A549 (cell line): ENCODE measurements around the gene MUC4. TPM values are rescaled to one million over a fixed set of nuclear protein-coding genes. Genes with fewer than 3 reads are reported as not detected.
"Not testable (repeated sequence)": the region's sequence is repeated elsewhere in the genome, so short reads cannot be mapped to it uniquely, and the experiment has no call there.

ENCODE experiments used
- ATAC-seq, 2 experiments: fragments of 200-7000 bp in 1 of 2; fragments of >200 bp in 1 of 2; cut with Nextera tagmentation in 1 of 2; cut with Tn5 transposase in 1 of 2; 3 replicates each; pipeline versions ENCODE4 v1.8.0 to v1.9.1; 2018 to 2020; ENCODE audit warnings: mild to moderate bottlenecking in 1 of 2, moderate library complexity in 1 of 2
- CTCF ChIA-PET: fragments of 300-600 bp; sonication (Branson Sonifier 250); formaldehyde crosslinking; extraction: SDS; loops from one replicate; lab custom pipeline; 2021; ENCODE audit warnings: antibody characterized with exemption, inconsistent platforms; lab: Yijun Ruan, JAX
- POLR2A ChIA-PET: fragments of 350-600 bp; formaldehyde crosslinking; extraction: SDS; loops from one replicate; lab custom pipeline; 2021; ENCODE audit warnings: antibody characterized with exemption, inconsistent platforms; lab: Yijun Ruan, JAX
- DNase-seq, 2 experiments: peaks; one replicate each; pipeline versions ENCODE4 v3.0.0 to v3.0.0-alpha.2; 2011 to 2016; ENCODE audit warnings: low read depth in 1 of 2, low spot score in 1 of 2
- FAIRE-seq: peaks from 2 replicates; lab custom pipeline; 2011; peaks lifted over from hg19 to GRCh38; lab: Jason Lieb, UNC
- H3K27ac ChIP-seq, 2 experiments: fragments of >200 bp; sonication (Bioruptor Twin); formaldehyde crosslinking; 3 replicates each; pipeline ENCODE4 v1.5.1; 2016 to 2017
- H3K4me1 ChIP-seq: fragments of >200 bp; sonication (Bioruptor Twin); formaldehyde crosslinking; 3 replicates; pipeline ENCODE4 v1.6.1; 2016
- H3K4me2 ChIP-seq: fragments of >200 bp; sonication (Bioruptor Twin); formaldehyde crosslinking; 3 replicates; pipeline ENCODE4 v1.6.1; 2016
- H3K4me3 ChIP-seq: fragments of >200 bp; sonication (Bioruptor Twin); formaldehyde crosslinking; 3 replicates; pipeline ENCODE4 v1.5.1; 2016
- H3K9me3 ChIP-seq: fragments of >200 bp; sonication (Bioruptor Twin); formaldehyde crosslinking; 3 replicates; pipeline ENCODE4 v1.6.1; 2016
- EP300 ChIP-seq, 2 experiments: fragments of >200 bp; sonication (Bioruptor Twin); formaldehyde crosslinking; IDR thresholded peaks; 2 replicates in 1 of 2; 3 replicates in 1 of 2; pipeline ENCODE4 v1.6.1; 2016 to 2017
- ESRRA ChIP-seq: fragments of 150-350 bp; IDR thresholded peaks from 2 replicates; pipeline ENCODE4 v1.6.1; 2014; ENCODE audit warnings: mild to moderate bottlenecking, low read length, borderline replicate concordance
- FOXS1 ChIP-seq: fragments of 250-450 bp; sonication (Bioruptor Pico); IDR thresholded peaks from 2 replicates; pipeline ENCODE4 v1.5.0; 2020; ENCODE audit warnings: mild to moderate bottlenecking, moderate library complexity
- HDAC2 ChIP-seq: fragments of 200-600 bp; sonication (generic); IDR thresholded peaks from 2 replicates; pipeline ENCODE4 v1.6.1; 2016
- HOXA7 ChIP-seq: fragments of 250-450 bp; sonication (Bioruptor Pico); IDR thresholded peaks from 2 replicates; pipeline ENCODE4 v1.5.0; 2020; ENCODE audit warnings: mild to moderate bottlenecking, moderate library complexity
- JUNB ChIP-seq: fragments of >200 bp; sonication (Bioruptor Twin); formaldehyde crosslinking; IDR thresholded peaks from 2 replicates; pipeline ENCODE4 v1.6.1; 2016
- MAFK ChIP-seq: fragments of 450-650 bp; IDR thresholded peaks from 2 replicates; pipeline ENCODE4 v1.6.1; 2014; ENCODE audit not compliant: partially characterized antibody
- MYC ChIP-seq: IDR thresholded peaks from 2 replicates; pipeline ENCODE4 v1.6.1; 2012; ENCODE audit warnings: mild to moderate bottlenecking, inconsistent platforms, low read length, improper control_type of control experiment, borderline replicate concordance
- NPAS2 ChIP-seq: fragments of 250-450 bp; sonication (Bioruptor Pico); IDR thresholded peaks from 2 replicates; pipeline ENCODE4 v1.8.0; 2022; ENCODE audit warnings: mild to moderate bottlenecking, moderate library complexity, borderline replicate concordance
- POLR2A ChIP-seq: IDR thresholded peaks from 2 replicates; pipeline ENCODE4 v1.6.1; 2012; ENCODE audit warnings: mild to moderate bottlenecking, low read length
- RARB ChIP-seq: fragments of 250-450 bp; sonication (Bioruptor Pico); IDR thresholded peaks from 2 replicates; pipeline ENCODE4 v1.8.0; 2021; ENCODE audit warnings: mild to moderate bottlenecking, moderate library complexity
- SMC3 ChIP-seq: fragments of >200 bp; sonication (Bioruptor Twin); formaldehyde crosslinking; IDR thresholded peaks from 3 replicates; pipeline ENCODE4 v1.6.1; 2018; ENCODE audit warnings: inconsistent platforms
- SREBF2 ChIP-seq: fragments of 450-650 bp; IDR thresholded peaks from 2 replicates; pipeline ENCODE4 v1.6.1; 2014; ENCODE audit warnings: mild to moderate bottlenecking, moderate library complexity
- ZNF302 ChIP-seq: fragments of 250-450 bp; sonication (Bioruptor Pico); IDR thresholded peaks from 2 replicates; pipeline ENCODE4 v1.9.0; 2021; ENCODE audit warnings: inconsistent platforms, mild to moderate bottlenecking, moderate library complexity
- WGBS: methylation state at CpG from one replicate; pipeline ENCODE4 v1.1.6; 2017; ENCODE audit errors: missing lambda C conversion rate; 5-methylcytosine and 5-hydroxymethylcytosine counted together
- polyA plus RNA-seq, 4 experiments: library from polyadenylated mRNA; depleted of rRNA in 3 of 4; stranded (reverse); fragments of >200 nt; fragmentation: RNase III in 1 of 4; extraction: RNeasy Plus Mini Kit Qiagen cat#74134 plus additional on column Dnase treatment in 1 of 4; gene quantifications; 2 replicates in 3 of 4; 3 replicates in 1 of 4; pipeline ENCODE4 v1.2.3, GENCODE V29; 2011 to 2017
- TF ChIP-seq, protein P1 (sequence below): fragments of >200 bp; sonication (Bioruptor Twin); formaldehyde crosslinking; IDR thresholded peaks from 3 replicates; pipeline ENCODE4 v1.6.1; 2016
- TF ChIP-seq, protein P2 (sequence below): fragments of >200 bp; sonication (Bioruptor Twin); formaldehyde crosslinking; IDR thresholded peaks from 2 replicates; pipeline ENCODE4 v1.6.1; 2016
- TF ChIP-seq, protein P3 (sequence below): fragments of 250-450 bp; sonication (Bioruptor Pico); IDR thresholded peaks from 2 replicates; pipeline ENCODE4 v1.5.0; 2020; ENCODE audit warnings: low read depth, mild to moderate bottlenecking, moderate library complexity

MUC4 gene
- polyA plus RNA-seq, 2 of the 4 experiments (the other 2 are of a cell fraction) = 0.04 TPM; not detected in 1

DNA sequence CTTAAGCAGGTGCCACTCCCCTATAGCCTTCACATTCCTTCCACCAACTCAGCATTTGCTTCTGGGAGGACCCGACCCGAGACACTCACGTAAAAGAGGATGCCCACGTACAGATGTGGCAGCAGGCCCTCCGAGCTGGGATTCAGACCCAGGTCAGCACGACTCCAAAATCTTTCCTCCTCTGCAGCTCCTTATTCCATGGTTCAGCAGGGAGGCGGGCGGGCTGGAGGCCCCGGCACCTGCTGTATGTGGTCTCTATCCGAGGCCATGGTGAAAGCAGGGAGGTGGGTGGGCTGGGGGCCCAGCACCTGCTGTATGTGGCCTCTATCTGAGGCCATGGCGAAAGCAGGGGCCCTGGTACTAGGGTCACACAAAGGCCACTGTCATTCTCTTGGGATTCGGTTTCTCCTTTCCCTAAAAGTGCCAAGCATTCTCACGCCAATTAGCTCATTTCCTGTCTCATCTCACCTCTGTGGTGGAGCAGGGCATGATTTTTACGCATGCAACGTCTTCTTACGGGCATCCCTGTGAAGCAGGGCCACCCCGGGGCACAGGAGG, 5.9 kb upstream of the MUC4 start:
- H3K4me2 ChIP-seq = no peak overlapping the region
- no peak overlapping the region for H3K4me3 ChIP-seq
- DNase-seq (no peak), ATAC-seq (no peak), FAIRE-seq (no peak)
- no peaks in the 10 kb centered on the region for H3K9me3 ChIP-seq
- ChIA-PET POLR2A (no interaction called here), CTCF (no interaction called here)
- H3K4me1 ChIP-seq = 0 out of 3 replicates have a peak, but pooled peaks cover 4% of the 10 kb centered on the region
- no peak overlapping the region for H3K27ac ChIP-seq
- TF ChIP-seq POLR2A = no peak
- no peak for TF ChIP-seq SMC3
- TF ChIP-seq MYC = no peak
- no peak for TF ChIP-seq HOXA7 (CRISPR knock-in tag)
- TF ChIP-seq, all 56 proteins: peak for 0
- 66% methylated on average over 11 of the region's 17 CpGs for WGBS

DNA sequence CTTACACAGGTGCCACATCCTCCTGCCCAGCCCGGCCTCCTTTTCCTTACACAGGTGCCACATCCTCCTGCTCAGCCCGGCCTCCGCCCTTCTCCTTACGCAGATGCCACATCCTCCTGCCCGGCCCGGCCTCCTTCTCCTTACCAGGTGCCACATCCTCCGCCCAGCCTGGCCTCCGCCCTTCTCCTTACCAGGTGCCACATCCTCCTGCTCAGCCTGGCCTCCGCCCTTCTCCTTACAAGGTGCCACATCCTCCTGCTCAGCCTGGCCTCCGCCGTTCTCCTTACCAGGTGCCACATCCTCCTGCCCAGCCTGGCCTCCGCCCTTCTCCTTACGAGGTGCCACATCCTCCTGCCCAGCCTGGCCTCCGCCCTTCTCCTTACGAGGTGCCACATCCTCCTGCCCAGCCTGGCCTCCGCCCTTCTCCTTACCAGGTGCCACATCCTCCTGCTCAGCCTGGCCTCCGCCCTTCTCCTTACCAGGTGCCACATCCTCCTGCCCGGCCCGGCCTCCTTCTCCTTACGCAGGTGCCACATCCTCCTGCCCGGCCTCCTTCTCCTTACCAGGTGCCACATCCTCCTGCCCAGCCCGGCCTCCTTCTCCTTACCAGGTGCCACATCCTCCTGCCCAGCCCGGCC, 4.7 kb upstream of the MUC4 start:
- ATAC-seq = not testable (repeated sequence)
- 90% methylated on average over 22 of the region's 23 CpGs for WGBS

DNA sequence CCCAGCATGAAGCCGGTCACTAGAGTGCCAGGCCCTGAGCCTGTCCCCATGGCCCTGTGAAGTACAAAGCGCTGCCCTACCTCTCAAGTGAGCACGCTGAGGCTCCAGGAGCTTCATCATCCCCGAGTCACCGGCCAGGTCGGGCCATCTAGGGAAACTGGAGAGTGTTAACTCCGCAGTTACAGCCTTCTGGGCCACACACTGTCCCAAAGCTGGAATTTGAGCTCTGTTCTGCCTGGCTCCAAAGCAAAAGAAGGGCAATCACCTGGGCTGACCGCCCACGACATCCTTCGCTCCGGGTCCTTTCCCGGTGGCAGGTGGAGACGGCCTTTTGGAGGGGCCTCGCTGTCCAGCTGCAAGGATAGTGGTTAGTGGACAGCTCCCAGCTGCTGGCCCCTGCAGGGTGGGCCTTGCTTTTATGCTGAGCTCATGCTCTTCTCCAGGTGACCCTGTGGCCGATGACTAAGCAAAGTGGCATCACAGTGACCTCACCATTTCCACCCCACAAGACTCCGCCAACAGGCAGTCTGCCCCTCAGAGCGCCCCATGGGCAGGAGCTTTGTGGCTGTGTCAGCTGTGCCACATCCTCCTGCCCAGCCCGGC, 3.5 kb upstream of the MUC4 start:
- Histone ChIP-seq H3K4me3 (no peak overlapping the region), H3K4me1 (0 out of 3 replicates have a peak, but pooled peaks cover 4% of the 10 kb centered on the region), H3K9me3 (no peaks in the 10 kb centered on the region), H3K4me2 (no peak overlapping the region), H3K27ac (peak overlapping the region in 1 of 2 experiments; percentile 39; a peak in 2 of 6 replicates)
- FAIRE-seq (no peak), DNase-seq (peak in 1 of 2 experiments; percentile 52), ATAC-seq (peak; percentile 37 to 49; a peak in 3 of 6 replicates)
- 77% methylated on average over 15 of the region's 18 CpGs for WGBS
- CTCF ChIA-PET = interaction anchor here (1.6 to 2.3 kb wide), 3 partner anchors 34 to 48 kb away, joined by 5 to 7 read pairs (median 6); no protein-coding TSS in a partner anchor
- TF ChIP-seq SMC3 = no peak
- peak; percentile 19 for TF ChIP-seq MAFK
- POLR2A ChIA-PET = no interaction called here

More for the DNA sequence above, 4.7 kb upstream of the MUC4 start:
- H3K9me3 ChIP-seq, H3K4me3 ChIP-seq, DNase-seq, H3K4me2 ChIP-seq, H3K27ac ChIP-seq, POLR2A ChIA-PET, H3K4me1 ChIP-seq, FAIRE-seq, CTCF ChIA-PET: not testable (repeated sequence)

DNA sequence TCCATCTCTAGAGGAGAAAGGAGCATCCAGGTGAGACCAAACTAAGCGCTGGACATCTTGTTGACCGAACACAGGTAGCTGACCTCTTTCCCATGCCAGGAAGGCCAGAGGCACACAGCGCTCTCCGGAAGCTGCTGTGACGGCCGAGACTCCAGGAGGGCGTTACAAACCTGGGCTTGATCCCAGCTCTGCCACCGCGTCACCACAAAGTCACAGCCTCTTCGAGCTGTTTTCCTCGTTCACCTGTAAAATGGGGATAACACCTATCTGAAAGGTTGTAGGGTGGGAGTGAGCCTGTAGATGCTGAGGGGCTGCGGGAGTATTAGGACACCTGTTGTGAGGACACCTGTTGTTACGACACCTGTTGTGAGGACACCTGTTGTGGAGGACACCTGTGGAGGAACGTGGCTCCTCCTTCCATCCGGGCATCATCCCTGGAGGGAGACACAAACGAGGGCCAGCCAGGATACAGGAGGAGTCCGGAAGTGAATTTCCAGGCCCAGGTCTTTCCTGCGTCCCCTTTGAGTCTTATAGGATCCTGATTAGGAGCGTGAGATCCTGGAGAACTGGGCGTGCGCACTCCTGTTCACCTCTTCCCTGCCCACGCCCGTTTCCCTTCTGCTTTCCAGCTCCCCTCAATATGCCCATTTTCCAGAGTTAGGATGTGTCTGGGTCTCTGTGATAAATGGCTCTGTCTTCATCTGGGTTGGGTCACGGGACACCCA, 2.3 kb upstream of the MUC4 start:
- Histone ChIP-seq H3K9me3 (no peaks in the 10 kb centered on the region), H3K27ac (no peak overlapping the region), H3K4me2 (no peak overlapping the region), H3K4me1 (0 out of 3 replicates have a peak, but pooled peaks cover 4% of the 10 kb centered on the region), H3K4me3 (no peak overlapping the region)
- WGBS = 79% methylated on average over 23 of the region's 24 CpGs
- POLR2A ChIA-PET = no interaction called here
- no peak for TF ChIP-seq HDAC2
- TF ChIP-seq, protein P1, sequence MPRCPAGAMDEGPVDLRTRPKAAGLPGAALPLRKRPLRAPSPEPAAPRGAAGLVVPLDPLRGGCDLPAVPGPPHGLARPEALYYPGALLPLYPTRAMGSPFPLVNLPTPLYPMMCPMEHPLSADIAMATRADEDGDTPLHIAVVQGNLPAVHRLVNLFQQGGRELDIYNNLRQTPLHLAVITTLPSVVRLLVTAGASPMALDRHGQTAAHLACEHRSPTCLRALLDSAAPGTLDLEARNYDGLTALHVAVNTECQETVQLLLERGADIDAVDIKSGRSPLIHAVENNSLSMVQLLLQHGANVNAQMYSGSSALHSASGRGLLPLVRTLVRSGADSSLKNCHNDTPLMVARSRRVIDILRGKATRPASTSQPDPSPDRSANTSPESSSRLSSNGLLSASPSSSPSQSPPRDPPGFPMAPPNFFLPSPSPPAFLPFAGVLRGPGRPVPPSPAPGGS = no peak
- TF ChIP-seq POLR2A = no peak
- TF ChIP-seq ESRRA = no peak
- no peak for TF ChIP-seq ZNF302
- no peak for TF ChIP-seq SREBF2
- no peak for TF ChIP-seq EP300 (IDR thresholded peaks at IDR 0.05)
- no peak for TF ChIP-seq NPAS2 (CRISPR knock-in tag)
- no peak for TF ChIP-seq JUNB
- no peak for TF ChIP-seq FOXS1 (CRISPR knock-in tag)
- TF ChIP-seq, protein P2, sequence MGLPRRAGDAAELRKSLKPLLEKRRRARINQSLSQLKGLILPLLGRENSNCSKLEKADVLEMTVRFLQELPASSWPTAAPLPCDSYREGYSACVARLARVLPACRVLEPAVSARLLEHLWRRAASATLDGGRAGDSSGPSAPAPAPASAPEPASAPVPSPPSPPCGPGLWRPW = no peak
- TF ChIP-seq RARB (CRISPR knock-in tag) = no peak
- TF ChIP-seq, protein P3, sequence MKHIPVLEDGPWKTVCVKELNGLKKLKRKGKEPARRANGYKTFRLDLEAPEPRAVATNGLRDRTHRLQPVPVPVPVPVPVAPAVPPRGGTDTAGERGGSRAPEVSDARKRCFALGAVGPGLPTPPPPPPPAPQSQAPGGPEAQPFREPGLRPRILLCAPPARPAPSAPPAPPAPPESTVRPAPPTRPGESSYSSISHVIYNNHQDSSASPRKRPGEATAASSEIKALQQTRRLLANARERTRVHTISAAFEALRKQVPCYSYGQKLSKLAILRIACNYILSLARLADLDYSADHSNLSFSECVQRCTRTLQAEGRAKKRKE (CRISPR knock-in tag) = no peak
- CTCF ChIA-PET = interaction anchor here (0.7 to 2.3 kb wide), 4 partner anchors 35 to 107 kb away, joined by 3 to 7 read pairs (median 6); no protein-coding TSS in a partner anchor
- ATAC-seq = no peak
- DNase-seq = no peak
- FAIRE-seq = no peak
